ENCODE measurements around the gene ITPRID1. TPM values are rescaled to one million over a fixed set of nuclear protein-coding genes. Genes with fewer than 3 reads are reported as not detected.

Gene ITPRID1
- total and polyA plus RNA-seq, 2 of the 8 experiments (the other 6 are each of a cell fraction or from before 2014, with no cell fraction given), result 0.09 to 0.47 TPM

GRCh38 chr7:31475368-31475767 is 38.5 kb upstream of the ITPRID1 start:
- Histone ChIP-seq H3K23me2 (ENCODE audit: low read depth, low read length) (no peaks in the 10 kb centered on the region), H3K27me3 (replicated peaks in 1 of 4; ENCODE audit: control insufficient read depth in 3 of 4, extremely low read depth in 1 of 4, insufficient read depth in 3 of 4, low read length in 3 of 4) (no peaks in the 10 kb centered on the region), H3K36me3 (ENCODE audit: control insufficient read depth in 2 of 4, insufficient read depth in 4 of 4, low read length in 3 of 4) (no peaks in the 10 kb centered on the region), H3K79me2 (ENCODE audit: control insufficient read depth in 1 of 2, insufficient read depth in 2 of 2, low read length in 2 of 2) (no peaks in the 10 kb centered on the region), H4K5ac (ENCODE audit: insufficient read length, low read depth, low read length) (no peak overlapping the region), H3K4me1 (replicated peaks in 1 of 4; ENCODE audit: control insufficient read depth in 3 of 4, insufficient read depth in 4 of 4, low read length in 3 of 4) (peaks cover 0 to 5% (median 3%) of the 10 kb centered on the region in 4 experiments; a peak in 4 of 7 replicates), H2AFZ (ENCODE audit: low read length) (no peak overlapping the region), H2BK12ac (ENCODE audit: low read depth, low read length) (no peak overlapping the region), H2BK15ac (ENCODE audit: low read length) (no peak overlapping the region), H3K23ac (ENCODE audit: insufficient read length) (no peak overlapping the region), H3K56ac (replicated peaks; ENCODE audit: insufficient read length, low read depth, low read length) (no peak overlapping the region), H3K9me3 (ENCODE audit: insufficient read depth in 2 of 2, low read depth in 1 of 2, low read length in 1 of 2) (no peaks in the 10 kb centered on the region), H3K18ac (ENCODE audit: extremely low read depth, low read length) (no peak overlapping the region), H4K91ac (replicated peaks; ENCODE audit: insufficient read length, low read length) (no peak overlapping the region), H4K20me1 (replicated peaks in 1 of 2; ENCODE audit: control insufficient read depth in 1 of 2, insufficient read depth in 2 of 2, low read length in 2 of 2) (no peaks in the 10 kb centered on the region), H3K79me1 (ENCODE audit: low read depth, low read length) (no peaks in the 10 kb centered on the region), H2AK5ac (ENCODE audit: low read depth, low read length) (no peak overlapping the region), H2BK5ac (ENCODE audit: low read depth, low read length) (no peak overlapping the region), H3K27ac (ENCODE audit: low read depth, low read length) (no peak overlapping the region), H4K8ac (ENCODE audit: extremely low read depth, insufficient read depth, low read length) (no peak overlapping the region), H3K4me3 (ENCODE audit: extremely low read depth in 1 of 4, insufficient read depth in 2 of 4, low read depth in 3 of 4, low read length in 4 of 4) (no peak overlapping the region), H2BK120ac (replicated peaks; ENCODE audit: low read depth, low read length) (no peak overlapping the region), H2BK20ac (ENCODE audit: low read length) (no peak overlapping the region), H3K14ac (ENCODE audit: insufficient read length) (no peak overlapping the region), H3K4me2 (ENCODE audit: insufficient read depth in 1 of 2, low read depth in 2 of 2, low read length in 2 of 2) (no peak overlapping the region), H3K9ac (replicated peaks in 1 of 4; ENCODE audit: extremely low read depth in 1 of 4, low read depth in 3 of 4, low read length in 3 of 4) (no peak overlapping the region), H3K4ac (replicated peaks; ENCODE audit: insufficient read length, low read depth, low read length) (no peak overlapping the region)
- ChIA-PET POLR2A (ENCODE audit: partially characterized antibody) (interaction anchor here (1.3 kb wide), 1 partner anchor 9 kb away, joined by 4 read pairs; no protein-coding TSS in a partner anchor), CTCF (ENCODE audit: partially characterized antibody) (interaction anchor here (0.5 to 3.7 kb wide), 4 partner anchors 9 to 1820 kb away, joined by 3 to 21 read pairs (median 6); no protein-coding TSS in a partner anchor)
- FAIRE-seq, result no peak
- no peak for DNase-seq (ENCODE audit: low read depth in 1 of 2, low spot score in 2 of 2)
- 88% methylated on average over 1 of the region's 1 CpG; no CpG with 5 or more reads in 1 of the 2 experiments for WGBS, 2 experiments (ENCODE audit: extremely low coverage in 1 of 2, insufficient coverage in 1 of 2, insufficient read length in 1 of 2, insufficient replicate concordance in 2 of 2, low coverage in 1 of 2, low lambda C conversion rate in 2 of 2, missing lambda C conversion rate in 1 of 2)
- TF ChIP-seq CHD2 (IDR thresholded peaks at IDR 0.05; ENCODE audit: low read length) (no peak), SP2 (IDR thresholded peaks at IDR 0.05; ENCODE audit: low read length) (no peak), SP4 (IDR thresholded peaks at IDR 0.05; ENCODE audit: low read length) (no peak), KDM1A (IDR thresholded peaks at IDR 0.05; ENCODE audit: borderline replicate concordance, low read length) (no peak)
